Measurements from ENCODE around the gene KCNH8.
"Not testable (repeated sequence)": the region's sequence is repeated elsewhere in the genome, so short reads cannot be mapped to it uniquely, and the experiment has no call there.

Gene KCNH8

DNA sequence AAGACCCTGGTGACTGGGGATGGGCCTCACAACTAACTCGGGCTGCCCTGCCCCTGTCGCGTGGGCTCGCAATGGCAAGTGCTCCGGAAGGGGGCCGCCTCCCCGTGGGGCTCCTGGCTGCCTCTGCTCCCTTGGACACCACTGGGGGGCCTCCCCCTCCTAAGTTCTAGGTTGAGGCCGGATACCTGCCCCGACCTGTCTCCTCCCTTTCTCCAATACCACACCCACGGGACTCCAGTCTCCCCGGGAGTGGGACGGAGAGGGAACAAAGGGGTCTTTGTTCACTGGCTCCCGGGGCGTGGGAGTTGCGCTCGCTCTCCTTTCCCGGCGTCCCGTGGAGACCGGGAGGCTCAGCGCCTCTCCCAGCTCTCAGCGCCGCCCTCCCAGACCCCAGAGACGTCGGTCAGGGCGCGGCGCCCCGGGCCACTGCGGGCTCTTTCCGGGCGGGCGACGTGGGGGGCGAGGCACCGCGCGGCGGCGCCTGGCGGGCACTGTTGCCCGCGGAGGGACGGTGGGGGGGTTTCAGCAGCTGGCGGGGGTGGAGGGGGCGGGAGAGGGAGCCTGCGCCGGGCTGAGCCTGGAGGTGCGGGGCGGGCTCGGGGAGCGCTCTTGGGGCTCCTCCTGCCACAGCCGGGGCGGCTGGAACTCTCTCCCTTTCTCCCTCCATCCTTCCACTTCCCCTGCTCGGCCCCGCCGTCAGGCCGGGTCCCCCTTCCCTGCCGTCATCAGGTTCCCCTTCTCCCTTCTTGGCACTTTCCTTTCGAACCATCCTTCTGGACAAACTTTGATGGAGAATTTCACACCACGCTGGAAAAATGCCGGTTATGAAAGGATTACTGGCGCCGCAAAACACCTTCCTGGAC, at the start of gene KCNH8:
Gene KCNH8 (plus strand): TSS at position 606 of the 863 bp plus-strand sequence. CDS start 210 bp downstream, at position 816.
- H3K36me3 Mint-ChIP-seq (ENCODE audit: low read depth), result no peaks in the 10 kb centered on the region
- no peaks in the 10 kb centered on the region for H3K9me3 Mint-ChIP-seq
- peaks cover 31% of the 10 kb centered on the region for H3K27me3 Mint-ChIP-seq
- H3K4me1 Mint-ChIP-seq (ENCODE audit: low read depth), result peaks cover 18% of the 10 kb centered on the region
- peak within 1 kb of the TSS; percentile 88 for H3K4me3 Mint-ChIP-seq
- H3K27ac Mint-ChIP-seq, result peak within 1 kb of the TSS; percentile 37

GRCh38 chr3:19102654-19103290, 45.5 kb upstream of the KCNH8 start:
- Mint-ChIP-seq H3K4me3 (peak overlapping the region; percentile 86), H3K27ac (peak overlapping the region; percentile 87), H3K4me1 (ENCODE audit: low read depth) (peaks cover 12% of the 10 kb centered on the region)
- not testable (repeated sequence) for H3K27me3 Mint-ChIP-seq; H3K9me3 Mint-ChIP-seq; H3K36me3 Mint-ChIP-seq (ENCODE audit: low read depth)

GRCh38 chr3:19103510-19103909, 44.8 kb upstream of the KCNH8 start:
- H3K36me3 Mint-ChIP-seq (ENCODE audit: low read depth), result no peaks in the 10 kb centered on the region
- peak overlapping the region; percentile 87 for H3K27ac Mint-ChIP-seq
- H3K4me1 Mint-ChIP-seq (ENCODE audit: low read depth), result peaks cover 12% of the 10 kb centered on the region
- peak overlapping the region; percentile 86 for H3K4me3 Mint-ChIP-seq
- no peaks in the 10 kb centered on the region for H3K9me3 Mint-ChIP-seq
- no peaks in the 10 kb centered on the region for H3K27me3 Mint-ChIP-seq

DNA sequence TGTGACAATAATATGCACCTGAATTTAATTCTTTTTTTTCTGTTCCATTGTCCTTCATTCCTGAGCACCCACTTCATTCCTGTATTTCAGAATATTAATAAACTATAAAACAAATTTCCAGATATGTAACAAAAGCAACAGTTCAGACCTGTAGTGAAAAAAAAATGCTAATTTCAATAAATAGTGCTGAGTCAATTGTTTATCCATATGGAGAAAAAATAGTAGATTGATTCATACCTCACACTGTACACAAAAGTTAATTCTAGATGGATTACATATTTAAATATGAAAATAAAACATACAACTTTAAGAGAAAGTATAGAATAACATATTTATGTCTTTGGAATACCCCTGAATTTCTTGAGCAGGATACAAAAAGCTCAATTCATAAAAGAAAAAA, 43.9 kb upstream of the KCNH8 start:
- Mint-ChIP-seq H3K36me3 (ENCODE audit: low read depth) (no peaks in the 10 kb centered on the region), H3K4me3 (no peak overlapping the region), H3K9me3 (no peaks in the 10 kb centered on the region), H3K4me1 (ENCODE audit: low read depth) (peaks cover 12% of the 10 kb centered on the region), H3K27me3 (no peaks in the 10 kb centered on the region), H3K27ac (no peak overlapping the region)

GRCh38 chr3:19105826-19106225, 42.5 kb upstream of the KCNH8 start:
- Mint-ChIP-seq H3K27me3 (no peaks in the 10 kb centered on the region), H3K36me3 (ENCODE audit: low read depth) (no peaks in the 10 kb centered on the region), H3K4me1 (ENCODE audit: low read depth) (peaks cover 12% of the 10 kb centered on the region), H3K9me3 (peaks cover 4% of the 10 kb centered on the region), H3K27ac (no peak overlapping the region), H3K4me3 (no peak overlapping the region)

- Mint-ChIP-seq H3K27me3 (no peaks in the 10 kb centered on the region), H3K36me3 (ENCODE audit: low read depth) (no peaks in the 10 kb centered on the region), H3K4me3 (no peak overlapping the region), H3K9me3 (peaks cover 4% of the 10 kb centered on the region), H3K4me1 (ENCODE audit: low read depth) (peaks cover 12% of the 10 kb centered on the region), H3K27ac (no peak overlapping the region)
These were observed 42.0 kb upstream of the KCNH8 start for GRCh38 chr3:19106307-19106706.

DNA sequence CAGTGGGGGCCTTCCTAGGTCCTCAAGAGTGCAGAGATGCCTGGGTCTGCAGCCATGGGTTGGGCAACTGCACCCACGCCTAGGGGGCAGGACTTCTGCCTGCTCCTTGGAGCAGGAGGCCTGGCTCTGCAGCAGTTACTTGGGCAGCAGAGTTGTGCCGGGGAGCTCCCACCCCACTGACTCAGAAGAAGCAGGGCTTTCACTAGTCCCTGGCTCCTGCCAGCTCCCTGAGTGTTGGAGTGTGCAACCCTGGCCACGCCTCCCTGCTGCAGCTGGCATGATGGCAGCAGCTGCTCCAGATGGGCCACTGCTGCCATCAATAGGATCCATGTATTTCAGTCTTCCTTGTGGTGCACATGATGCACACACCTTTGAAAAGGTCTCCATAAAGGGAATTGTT, 40.6 kb upstream of the KCNH8 start:
- peaks cover 4% of the 10 kb centered on the region for H3K9me3 Mint-ChIP-seq
- H3K4me3 Mint-ChIP-seq, result no peak overlapping the region
- H3K27me3 Mint-ChIP-seq, result no peaks in the 10 kb centered on the region
- peaks cover 9% of the 10 kb centered on the region for H3K4me1 Mint-ChIP-seq (ENCODE audit: low read depth)
- no peak overlapping the region for H3K27ac Mint-ChIP-seq
- H3K36me3 Mint-ChIP-seq (ENCODE audit: low read depth), result no peaks in the 10 kb centered on the region

DNA sequence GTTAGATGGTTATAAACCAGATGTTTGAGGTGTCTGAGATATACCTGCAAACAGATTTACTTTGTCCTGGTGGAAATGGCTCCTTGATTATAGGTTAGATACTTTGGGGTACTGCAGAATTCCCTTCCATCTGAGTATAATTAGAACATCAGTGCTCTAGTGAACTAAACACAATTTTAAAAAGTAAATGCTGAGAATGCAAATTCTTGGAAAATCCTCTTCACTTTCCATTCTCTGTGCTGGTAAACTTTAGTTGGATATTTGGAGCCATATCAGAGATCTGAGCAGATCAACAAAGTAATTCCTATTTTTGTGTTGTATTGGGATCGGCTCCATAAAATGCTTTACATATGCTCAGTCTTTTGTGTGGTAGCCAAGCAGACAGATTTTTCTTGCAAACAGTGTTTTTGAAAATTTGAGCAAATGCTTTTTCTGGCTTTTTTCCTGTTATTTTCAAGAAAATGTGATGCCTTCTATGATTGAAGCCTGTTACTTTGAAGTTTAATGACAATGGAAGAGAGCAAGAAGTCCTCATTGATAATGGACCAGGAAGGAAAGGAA, 37.9 kb upstream of the KCNH8 start:
- peaks cover 4% of the 10 kb centered on the region for H3K9me3 Mint-ChIP-seq
- no peaks in the 10 kb centered on the region for H3K27me3 Mint-ChIP-seq
- H3K27ac Mint-ChIP-seq, result no peak overlapping the region
- no peak overlapping the region for H3K4me3 Mint-ChIP-seq
- H3K4me1 Mint-ChIP-seq (ENCODE audit: low read depth), result no peaks in the 10 kb centered on the region
- no peaks in the 10 kb centered on the region for H3K36me3 Mint-ChIP-seq (ENCODE audit: low read depth)

GRCh38 chr3:19114461-19114860, 33.8 kb upstream of the KCNH8 start:
- no peak overlapping the region for H3K4me3 Mint-ChIP-seq
- peaks cover 9% of the 10 kb centered on the region for H3K27me3 Mint-ChIP-seq
- H3K4me1 Mint-ChIP-seq (ENCODE audit: low read depth), result no peaks in the 10 kb centered on the region
- H3K36me3 Mint-ChIP-seq (ENCODE audit: low read depth), result no peaks in the 10 kb centered on the region
- peaks cover 8% of the 10 kb centered on the region for H3K9me3 Mint-ChIP-seq
- no peak overlapping the region for H3K27ac Mint-ChIP-seq

GRCh38 chr3:19116239-19116638, 32.1 kb upstream of the KCNH8 start:
- H3K27ac Mint-ChIP-seq, result no peak overlapping the region
- H3K4me3 Mint-ChIP-seq, result no peak overlapping the region
- peaks cover 9% of the 10 kb centered on the region for H3K27me3 Mint-ChIP-seq
- H3K36me3 Mint-ChIP-seq (ENCODE audit: low read depth), result no peaks in the 10 kb centered on the region
- H3K4me1 Mint-ChIP-seq (ENCODE audit: low read depth), result no peaks in the 10 kb centered on the region
- H3K9me3 Mint-ChIP-seq, result peaks cover 13% of the 10 kb centered on the region

- Mint-ChIP-seq H3K4me3 (no peak overlapping the region), H3K9me3 (peaks cover 8% of the 10 kb centered on the region), H3K4me1 (ENCODE audit: low read depth) (no peaks in the 10 kb centered on the region), H3K27me3 (peaks cover 6% of the 10 kb centered on the region), H3K27ac (peak overlapping the region; percentile 13), H3K36me3 (ENCODE audit: low read depth) (no peaks in the 10 kb centered on the region)
These were observed 23.6 kb upstream of the KCNH8 start for GRCh38 chr3:19124752-19125151.

- no peaks in the 10 kb centered on the region for H3K9me3 Mint-ChIP-seq
- no peaks in the 10 kb centered on the region for H3K36me3 Mint-ChIP-seq (ENCODE audit: low read depth)
- no peak overlapping the region for H3K4me3 Mint-ChIP-seq
- peaks cover 33% of the 10 kb centered on the region for H3K27me3 Mint-ChIP-seq
- H3K4me1 Mint-ChIP-seq (ENCODE audit: low read depth), result no peaks in the 10 kb centered on the region
- H3K27ac Mint-ChIP-seq, result no peak overlapping the region
These were observed 8.4 kb upstream of the KCNH8 start for GRCh38 chr3:19139863-19140262.

DNA sequence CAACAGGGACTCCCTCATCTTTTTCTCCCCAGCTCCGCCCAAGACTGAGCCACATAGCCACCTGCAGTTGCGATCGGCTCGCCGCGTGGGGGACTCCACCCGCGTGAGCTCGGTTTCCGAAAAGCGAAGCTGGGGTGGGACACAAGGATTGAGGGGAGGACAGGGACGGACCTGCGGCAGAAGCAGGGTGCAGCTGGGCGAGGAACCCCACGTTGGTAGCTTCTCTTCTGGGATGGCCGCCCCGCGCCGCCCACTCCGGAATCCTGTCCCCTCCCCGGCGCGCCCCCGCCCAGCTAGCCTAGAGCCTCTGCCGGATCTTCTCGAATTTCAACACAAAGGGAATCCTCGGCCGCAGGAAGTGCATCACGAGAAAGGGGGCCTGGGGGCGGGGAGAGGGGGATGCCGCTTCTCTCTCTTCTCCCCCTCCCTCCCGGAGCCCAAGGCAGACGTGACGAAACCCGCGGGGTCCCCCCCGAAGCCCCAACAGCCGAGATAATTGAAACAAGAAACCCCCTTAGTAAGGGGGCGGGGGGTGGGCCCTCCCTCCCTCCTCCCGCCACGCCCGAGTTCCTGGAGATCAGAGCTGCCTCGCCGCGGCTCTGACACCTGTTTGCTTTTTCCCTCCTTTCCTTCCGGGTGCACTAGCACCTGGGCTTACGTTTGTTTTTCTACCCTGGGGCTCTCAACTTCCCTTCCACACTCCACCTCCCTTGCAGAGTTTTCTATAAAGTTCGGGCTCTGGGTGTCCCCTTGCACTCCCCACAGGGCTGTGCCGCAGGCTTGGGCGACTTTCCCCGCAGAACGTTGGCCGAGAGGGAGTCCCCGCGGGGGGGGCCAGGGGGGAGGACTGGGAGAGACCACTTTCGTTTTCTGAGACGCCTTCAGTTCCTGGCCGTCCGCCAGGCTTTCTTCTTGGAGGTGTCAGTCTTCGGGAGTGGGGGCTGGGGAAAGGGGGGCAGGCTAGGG, 1.3 kb upstream of the KCNH8 start:
- H3K9me3 Mint-ChIP-seq, result no peaks in the 10 kb centered on the region
- H3K36me3 Mint-ChIP-seq (ENCODE audit: low read depth), result no peaks in the 10 kb centered on the region
- peaks cover 18% of the 10 kb centered on the region for H3K4me1 Mint-ChIP-seq (ENCODE audit: low read depth)
- H3K4me3 Mint-ChIP-seq, result peak overlapping the region; percentile 88
- peaks cover 41% of the 10 kb centered on the region for H3K27me3 Mint-ChIP-seq
- H3K27ac Mint-ChIP-seq, result peak overlapping the region; percentile 37

DNA sequence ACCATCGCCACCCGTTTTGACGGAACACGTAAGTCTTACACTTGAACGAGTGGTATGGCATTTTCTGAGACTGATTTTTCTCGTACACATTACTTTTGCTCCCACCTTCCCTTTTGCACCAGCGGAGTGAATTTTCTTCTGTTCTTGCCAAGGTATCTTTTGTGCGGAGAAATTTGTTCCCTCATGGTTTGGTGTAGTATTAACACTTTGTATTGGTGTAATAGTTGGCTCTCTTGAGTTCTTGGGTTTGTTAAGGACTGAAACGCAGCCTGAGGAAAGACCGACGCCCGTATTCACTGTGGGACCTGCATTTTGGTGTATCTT, 420 bp downstream of the KCNH8 start:
- Mint-ChIP-seq H3K36me3 (ENCODE audit: low read depth) (no peaks in the 10 kb centered on the region), H3K27ac (peak overlapping the region; percentile 7), H3K4me1 (ENCODE audit: low read depth) (peaks cover 18% of the 10 kb centered on the region), H3K9me3 (no peaks in the 10 kb centered on the region), H3K27me3 (peaks cover 29% of the 10 kb centered on the region), H3K4me3 (peak overlapping the region; percentile 78)

Measured in stimulated activated naive CD8-positive, alpha-beta T cell treated with anti-CD3 and anti-CD28 coated beads, Interleukin-15, Interleukin-2, amounts not matched to agents 100 ng/mL and 50 ng/mL, for 24 hours (primary cell).